ENCODE measurements around the gene SLC12A8.

The SLC12A8 gene

DNA sequence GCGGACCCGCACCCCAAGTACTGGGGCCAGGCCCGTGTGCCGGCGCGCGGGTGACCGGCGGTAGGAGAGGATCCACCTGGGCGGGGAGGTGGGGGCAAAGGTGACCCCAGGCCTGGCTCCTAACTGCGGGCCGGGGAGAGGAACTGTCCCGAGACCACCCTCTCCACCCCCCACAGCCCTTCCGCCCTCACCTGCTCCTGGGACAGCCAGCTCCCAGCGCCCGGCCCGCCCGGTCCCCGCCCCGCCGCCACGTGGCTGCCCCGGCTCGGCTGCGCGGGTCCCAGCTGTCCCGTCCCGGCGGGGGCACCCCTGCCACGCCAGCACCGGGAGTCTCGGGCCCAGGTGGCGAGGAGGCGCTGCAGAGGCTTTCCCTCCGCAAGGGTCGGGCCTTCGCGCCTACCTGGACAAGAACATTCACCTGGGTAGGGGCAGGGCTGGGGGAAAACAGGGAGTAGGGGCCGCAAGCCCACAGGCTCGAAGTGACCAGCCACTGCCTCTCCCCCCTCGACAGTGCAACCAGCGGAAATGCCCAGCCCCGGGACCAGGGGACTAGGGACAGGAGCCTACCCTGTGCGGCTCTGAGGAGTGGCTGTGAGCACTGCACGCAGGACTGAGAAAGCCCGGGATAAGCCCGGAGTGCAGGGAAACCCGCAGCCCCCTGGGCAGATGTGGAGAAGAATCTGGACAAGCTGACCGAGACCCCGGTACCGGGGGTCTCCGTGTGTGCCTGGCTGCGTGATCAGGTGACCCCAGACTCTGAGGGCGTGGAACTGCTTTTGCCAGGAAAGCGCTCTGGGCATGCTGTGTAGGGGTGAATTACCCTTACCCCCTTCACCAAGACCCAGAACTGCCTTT, at the start of gene SLC12A8:
SLC12A8 (minus strand) TSS at position 240 of the 855 bp plus-strand sequence. CDS start 1,399 bp downstream, outside the sequence.
- no peak for DNase-seq

DNA sequence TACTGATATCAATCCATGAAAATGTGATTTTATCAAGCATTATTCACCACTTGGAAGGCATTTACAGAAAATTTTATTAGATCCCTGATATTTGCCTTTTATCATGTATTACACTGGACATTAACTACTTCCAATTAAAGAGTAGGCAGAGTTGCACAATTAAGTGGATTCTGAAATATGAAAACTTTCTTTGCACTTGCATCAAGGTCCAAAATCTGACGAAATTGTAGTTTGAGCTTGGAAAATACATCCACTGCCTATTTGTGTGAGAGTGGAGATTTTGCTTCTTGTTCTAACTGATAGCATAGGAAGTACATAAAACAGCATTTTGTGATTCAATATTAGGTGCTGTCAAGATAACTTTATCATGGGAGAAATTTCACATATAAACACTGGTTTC, 49.6 kb upstream of the SLC12A8 start:
- DNase-seq, result no peak

DNA sequence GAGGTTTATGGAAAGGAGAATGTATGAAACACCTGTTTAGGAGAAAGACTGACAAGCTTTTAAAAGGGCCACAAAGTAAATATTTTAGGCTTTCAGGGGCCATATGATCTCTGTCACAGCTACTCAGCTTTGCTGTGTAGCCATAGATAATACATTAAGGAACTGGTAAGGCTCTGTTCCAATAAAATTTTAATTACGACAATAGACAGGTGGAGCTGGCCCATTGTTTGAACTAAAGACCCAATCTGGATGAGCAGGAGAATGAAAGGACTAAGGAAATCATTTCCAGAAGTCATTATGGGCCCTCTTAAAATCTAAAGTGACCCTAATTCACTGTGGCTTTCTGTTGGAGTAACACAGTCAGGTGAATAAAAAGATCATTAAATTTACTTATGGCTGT, 48.5 kb upstream of the SLC12A8 start:
- DNase-seq, result no peak

DNA sequence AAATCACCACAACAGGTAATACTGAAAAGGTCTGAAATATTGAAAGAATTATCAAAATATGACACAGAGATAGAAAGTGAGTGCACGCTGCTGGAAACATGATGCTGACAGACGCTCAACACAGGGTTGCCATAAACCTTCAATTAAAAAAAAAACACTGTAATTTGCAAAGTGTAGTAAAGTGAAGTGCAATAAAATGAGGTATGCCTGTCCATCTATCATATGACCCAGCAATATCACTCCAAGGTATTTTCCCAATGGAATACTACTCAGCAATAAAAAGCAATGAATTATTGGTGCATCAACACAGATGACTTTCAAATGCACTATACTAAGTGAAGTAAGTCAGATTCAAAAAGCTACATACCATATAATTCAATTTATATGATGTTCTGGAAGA, 47.6 kb upstream of the SLC12A8 start:
- no peak for DNase-seq

DNA sequence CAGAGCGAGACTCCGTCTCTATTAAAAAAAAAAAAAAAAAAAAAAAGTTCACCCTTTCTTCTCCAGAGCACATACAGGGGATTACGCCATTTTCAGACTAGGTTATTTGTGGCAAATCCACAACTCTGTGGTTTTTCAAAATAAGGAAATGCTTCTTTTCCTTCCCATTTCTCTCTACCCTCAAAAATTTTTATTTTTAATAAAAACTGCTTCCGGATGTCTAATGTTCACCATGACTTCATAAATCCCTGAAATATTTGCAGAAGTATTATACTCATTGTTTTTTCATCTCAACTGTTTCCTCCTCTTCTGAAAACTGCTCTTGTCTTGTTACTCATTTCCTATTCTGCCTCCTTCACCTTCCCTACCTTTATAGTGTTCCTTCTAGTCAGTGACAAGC, 45.0 kb upstream of the SLC12A8 start:
- no peak for DNase-seq

DNA sequence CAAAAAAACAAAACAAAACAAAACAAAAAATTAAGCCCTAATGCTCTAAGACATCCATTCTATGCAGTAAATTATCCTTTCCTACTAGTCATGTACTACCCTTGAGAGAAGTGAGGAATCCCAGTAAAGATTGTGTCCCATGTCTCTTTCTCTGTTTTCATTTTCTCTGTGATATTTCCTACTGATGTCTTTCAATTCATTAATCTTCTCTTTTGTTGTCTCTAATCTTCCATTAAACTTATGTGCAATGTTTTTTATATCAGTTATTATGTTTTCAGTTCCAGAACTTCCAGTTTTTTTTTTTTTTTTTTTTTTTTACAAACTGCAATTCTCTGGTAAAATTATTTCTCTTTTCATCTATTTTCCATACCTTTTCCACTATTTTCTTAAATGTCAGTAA, 44.1 kb upstream of the SLC12A8 start:
- DNase-seq, result no peak

GRCh38 chr3:125250973-125251372, 38.4 kb upstream of the SLC12A8 start:
- no peak for DNase-seq

GRCh38 chr3:125246237-125246636, 33.7 kb upstream of the SLC12A8 start:
- DNase-seq, result no peak

DNA sequence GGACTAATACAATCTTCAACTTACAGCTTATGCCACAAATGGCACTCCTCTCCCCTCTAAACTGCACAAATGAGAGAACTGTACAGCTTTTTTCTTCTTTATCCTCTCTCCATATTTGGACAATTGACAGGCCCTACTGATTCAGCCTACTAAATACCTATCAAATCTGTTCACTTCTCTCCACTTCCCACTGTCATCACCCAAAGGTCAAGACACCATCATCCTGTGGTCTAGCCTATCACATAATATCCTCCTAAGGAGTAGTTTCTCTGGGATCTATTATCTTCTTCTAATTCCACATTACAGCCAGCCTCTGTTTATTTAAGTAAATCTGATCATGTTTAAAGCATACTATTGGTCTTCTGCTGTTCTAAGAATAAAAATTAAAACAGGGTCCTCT, 33.0 kb upstream of the SLC12A8 start:
- no peak for DNase-seq

GRCh38 chr3:125240496-125240895, 27.9 kb upstream of the SLC12A8 start:
- DNase-seq, result no peak

DNA sequence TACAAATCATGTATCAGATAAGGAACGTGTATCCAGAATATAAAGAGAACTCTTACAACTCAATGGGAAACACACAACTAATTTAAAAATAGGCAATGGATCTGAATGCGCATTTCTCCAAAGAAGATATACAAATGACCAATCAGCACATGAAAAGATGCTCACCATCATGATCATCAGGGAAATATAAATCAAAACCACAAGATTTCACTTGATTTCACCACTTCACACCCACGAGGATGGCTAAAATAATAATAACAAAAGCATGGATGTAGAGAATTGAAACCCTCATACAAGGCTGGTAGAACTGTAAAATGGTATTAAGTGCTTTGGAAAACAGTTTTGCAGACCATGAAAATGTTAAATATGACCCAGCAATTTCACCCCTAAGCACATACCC, 26.7 kb upstream of the SLC12A8 start:
- DNase-seq, result no peak

DNA sequence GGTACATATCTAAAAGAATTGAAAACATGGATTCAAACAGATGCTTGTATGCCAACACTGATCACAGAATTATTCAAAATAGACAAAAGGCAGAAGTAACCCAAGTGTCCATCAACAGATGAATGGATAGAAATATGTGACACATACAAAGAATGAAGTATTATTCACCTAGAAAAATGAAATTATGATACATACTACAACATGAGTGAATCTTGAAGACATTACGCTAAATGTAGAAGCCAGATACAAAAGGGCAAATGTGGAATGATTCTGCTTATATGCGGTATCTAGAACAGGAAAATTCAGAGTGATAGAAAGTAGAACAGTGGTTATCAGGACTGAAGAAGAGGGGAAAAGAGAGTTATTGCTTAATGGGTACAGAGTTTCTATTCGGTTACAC, 26.2 kb upstream of the SLC12A8 start:
- no peak for DNase-seq

DNA sequence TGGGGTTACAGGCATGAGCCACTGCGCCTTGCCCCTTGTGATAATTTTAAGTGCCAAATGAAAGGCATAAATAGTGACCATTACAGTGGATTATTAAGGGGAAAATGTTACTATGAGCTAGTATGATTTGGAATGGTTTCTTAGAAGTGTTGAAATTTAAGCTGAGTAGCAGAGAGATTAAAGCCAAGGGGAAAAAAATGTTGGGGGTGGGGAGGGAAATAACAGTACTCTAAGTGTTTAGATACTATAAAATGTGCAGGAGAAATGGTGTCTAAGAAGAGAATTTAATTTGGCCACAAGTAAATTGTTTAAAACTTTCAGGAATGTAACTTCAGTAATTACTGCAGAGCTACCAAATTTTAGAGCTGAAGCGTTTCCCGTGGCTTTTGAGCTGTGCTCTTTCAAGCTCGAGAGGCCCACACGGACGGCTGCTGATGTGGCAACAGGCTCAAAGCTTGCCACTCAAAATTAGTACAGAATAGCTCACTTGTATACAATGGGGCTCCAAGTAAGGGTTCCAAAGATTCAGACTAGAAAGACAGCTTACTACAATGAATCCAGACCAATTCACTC, 23.9 kb upstream of the SLC12A8 start:
- no peak for DNase-seq

GRCh38 chr3:125234831-125235230, 22.3 kb upstream of the SLC12A8 start:
- DNase-seq, result no peak

GRCh38 chr3:125232401-125232800, 19.9 kb upstream of the SLC12A8 start:
- DNase-seq, result no peak

GRCh38 chr3:125231895-125232294, 19.3 kb upstream of the SLC12A8 start:
- DNase-seq, result no peak

- DNase-seq, result no peak
Measured at GRCh38 chr3:125229707-125230106, 17.2 kb upstream of the SLC12A8 start.

- DNase-seq, result no peak
Measured at GRCh38 chr3:125229168-125229567, 16.6 kb upstream of the SLC12A8 start.

DNA sequence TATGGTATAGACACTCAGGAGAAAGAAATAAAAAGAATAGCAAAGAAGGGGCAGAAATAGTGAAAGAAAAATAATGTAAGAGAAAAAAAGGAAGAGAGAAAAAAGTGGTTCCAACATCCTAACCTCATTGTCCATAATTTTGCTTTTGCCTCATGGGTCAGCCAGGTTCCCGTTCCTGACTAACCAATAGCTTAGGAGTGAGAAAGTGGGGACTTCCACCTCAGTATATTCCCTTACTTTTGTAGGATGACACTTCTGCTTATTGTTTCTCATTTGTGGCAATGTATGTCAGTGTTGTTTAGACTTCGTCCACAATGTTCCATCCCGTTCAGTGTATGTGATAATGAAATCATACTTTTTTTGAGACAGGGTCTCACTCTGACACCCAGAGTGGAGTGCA, 9.3 kb upstream of the SLC12A8 start:
- DNase-seq, result no peak

DNA sequence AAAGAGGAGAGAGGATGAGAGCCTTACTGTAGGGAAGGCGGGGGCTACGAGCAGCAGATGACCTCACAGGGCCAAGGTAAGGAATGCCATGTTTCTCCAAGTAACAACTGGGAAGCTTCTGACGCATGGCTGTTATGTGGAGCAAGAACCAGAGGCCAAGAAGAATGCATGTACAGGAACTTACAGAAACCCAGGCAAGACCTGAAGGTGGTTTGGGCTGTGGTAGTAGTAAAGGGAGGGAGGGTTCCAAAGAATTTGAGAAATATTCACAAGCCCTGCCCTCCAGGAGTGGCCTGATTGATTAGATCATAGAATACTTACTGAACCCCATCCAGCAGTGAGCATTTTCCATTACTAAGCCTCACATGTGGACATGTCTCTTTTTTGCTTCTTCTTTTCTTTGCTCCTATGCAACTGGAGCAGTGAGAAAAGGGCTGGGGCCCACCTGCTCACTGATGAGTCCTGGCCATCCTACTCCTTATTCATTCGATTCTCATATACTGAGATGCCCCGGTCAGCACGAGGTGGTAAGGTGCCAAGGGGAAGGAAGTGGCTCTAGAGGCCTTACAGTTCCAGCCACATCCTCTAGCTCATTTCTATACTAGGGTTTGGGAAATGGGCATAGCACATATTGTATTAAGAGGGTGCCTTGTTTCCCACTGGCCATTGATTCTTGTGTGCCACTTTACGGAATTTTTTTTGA, 8.3 kb upstream of the SLC12A8 start:
- DNase-seq, result no peak

DNA sequence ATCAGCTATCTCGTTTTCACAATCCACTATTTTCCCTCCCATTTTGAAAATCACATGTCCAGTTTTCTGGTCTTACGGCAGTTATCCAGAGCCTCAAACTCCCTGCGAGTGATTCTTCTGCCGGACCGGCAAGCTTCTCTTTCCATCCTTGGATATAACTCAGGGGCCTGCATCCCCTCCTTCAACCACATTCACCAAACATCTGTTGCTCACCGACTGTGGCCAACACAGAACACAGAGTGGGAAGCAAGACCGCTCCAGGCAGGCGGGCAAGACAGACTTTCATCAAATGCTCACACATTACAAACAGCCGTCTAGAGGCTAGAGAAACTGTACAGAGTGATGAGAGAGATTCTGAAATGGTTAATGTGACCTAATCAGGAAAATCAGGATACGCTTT, 7.6 kb upstream of the SLC12A8 start:
- no peak for DNase-seq

GRCh38 chr3:125219261-125219701, 6.7 kb upstream of the SLC12A8 start:
- no peak for DNase-seq

DNA sequence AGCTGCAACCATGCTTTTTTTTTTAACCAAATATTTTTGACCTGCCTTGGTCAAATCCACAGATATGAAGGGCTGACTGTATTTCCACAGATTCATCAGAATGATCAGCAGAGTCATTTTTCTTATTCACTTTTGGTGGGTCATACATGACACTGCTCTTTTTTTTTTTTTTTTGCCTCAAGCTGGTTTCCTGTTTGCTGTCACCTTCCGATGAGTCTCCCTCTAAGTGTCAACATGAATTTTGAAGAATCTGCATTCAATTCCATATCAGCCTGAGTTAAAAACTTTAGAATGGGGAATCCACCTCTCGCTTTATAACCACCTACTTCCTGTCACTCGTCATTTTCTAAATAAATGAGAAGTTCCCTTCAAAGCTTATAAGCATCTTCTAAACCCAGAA, 2.2 kb upstream of the SLC12A8 start:
- no peak for DNase-seq

- DNase-seq, result no peak
Measured at GRCh38 chr3:125213946-125214542, 1.5 kb upstream of the SLC12A8 start.

Measured in NCI-H1694 (cell line).